Activated T-cell treated with anti-CD3 and anti-CD28 coated beads, Interleukin-2, amount 50 U/mL, for 24 hours (primary cell): ENCODE results near the gene RNASEH2C.
"Not testable (repeated sequence)": the region's sequence is repeated elsewhere in the genome, so short reads cannot be mapped to it uniquely, and the experiment has no call there.

Source experiments
- DNase-seq: peaks from one replicate; pipeline ENCODE4 v3.0.0-alpha.2; 2020
- H3K27ac Mint-ChIP-seq: 2 replicates; pipeline ENCODE4 v1.8.0; 2020; ENCODE audit warnings: mild to moderate bottlenecking, mixed read lengths
- H3K27me3 Mint-ChIP-seq: 2 replicates; pipeline ENCODE4 v1.8.0; 2020; ENCODE audit warnings: mixed read lengths
- H3K36me3 Mint-ChIP-seq: 2 replicates; pipeline ENCODE4 v1.8.0; 2020; ENCODE audit warnings: low read depth, mixed read lengths
- H3K4me1 Mint-ChIP-seq: 2 replicates; pipeline ENCODE4 v1.8.0; 2020; ENCODE audit warnings: low read depth, mixed read lengths
- H3K4me3 Mint-ChIP-seq: 2 replicates; pipeline ENCODE4 v1.8.0; 2020; ENCODE audit warnings: mild to moderate bottlenecking, moderate library complexity, mixed read lengths
- H3K9me3 Mint-ChIP-seq: 2 replicates; pipeline ENCODE4 v1.8.0; 2020; ENCODE audit warnings: mixed read lengths

RNASEH2C gene

DNA sequence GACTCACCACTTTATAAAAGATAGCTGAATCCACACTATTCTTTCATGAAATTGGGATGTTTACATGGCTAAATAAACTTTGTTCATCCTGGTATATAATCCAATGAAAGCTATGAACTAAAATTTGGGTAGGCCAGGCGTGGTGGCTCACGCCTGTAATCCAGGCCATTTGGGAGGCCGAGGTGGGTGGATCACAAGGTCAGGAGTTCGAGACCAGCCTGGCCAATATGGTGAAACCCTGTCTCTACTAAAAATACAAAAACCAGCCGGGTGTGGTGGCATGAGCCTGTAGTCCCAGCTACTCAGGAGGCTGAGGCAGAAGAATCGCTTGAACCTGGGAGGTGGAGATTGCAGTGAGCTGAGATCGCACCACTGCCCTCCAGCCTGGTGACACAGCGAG, 28.8 kb downstream of the RNASEH2C start:
- DNase-seq, H3K27ac Mint-ChIP-seq, H3K4me1 Mint-ChIP-seq, H3K9me3 Mint-ChIP-seq, H3K4me3 Mint-ChIP-seq, H3K36me3 Mint-ChIP-seq, H3K27me3 Mint-ChIP-seq: not testable (repeated sequence)

DNA sequence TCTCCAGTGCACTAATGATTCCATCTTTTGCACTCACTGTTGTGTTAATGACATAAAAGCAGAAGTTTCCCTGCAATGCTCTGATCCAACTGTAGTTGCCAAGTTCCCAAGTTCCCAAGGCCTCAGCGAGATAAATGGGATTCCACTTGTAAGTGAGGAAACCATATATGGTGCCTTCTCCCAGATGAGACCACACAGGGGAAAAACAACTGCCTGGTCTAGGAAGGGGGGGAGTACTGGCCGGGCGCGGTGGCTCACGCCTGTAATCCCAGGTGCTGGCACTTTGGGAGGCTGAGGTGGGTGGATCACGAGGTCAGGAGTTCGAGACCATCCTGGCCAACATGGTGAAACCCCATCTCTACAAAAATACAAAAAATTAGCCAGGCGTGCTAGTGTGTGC, 34.6 kb downstream of the RNASEH2C start:
- no peaks in the 10 kb centered on the region for H3K9me3 Mint-ChIP-seq
- DNase-seq: no peak
- no peak overlapping the region for H3K4me3 Mint-ChIP-seq
- H3K27me3 Mint-ChIP-seq: no peaks in the 10 kb centered on the region
- H3K4me1 Mint-ChIP-seq: no peaks in the 10 kb centered on the region
- no peaks in the 10 kb centered on the region for H3K36me3 Mint-ChIP-seq
- H3K27ac Mint-ChIP-seq: no peak overlapping the region

DNA sequence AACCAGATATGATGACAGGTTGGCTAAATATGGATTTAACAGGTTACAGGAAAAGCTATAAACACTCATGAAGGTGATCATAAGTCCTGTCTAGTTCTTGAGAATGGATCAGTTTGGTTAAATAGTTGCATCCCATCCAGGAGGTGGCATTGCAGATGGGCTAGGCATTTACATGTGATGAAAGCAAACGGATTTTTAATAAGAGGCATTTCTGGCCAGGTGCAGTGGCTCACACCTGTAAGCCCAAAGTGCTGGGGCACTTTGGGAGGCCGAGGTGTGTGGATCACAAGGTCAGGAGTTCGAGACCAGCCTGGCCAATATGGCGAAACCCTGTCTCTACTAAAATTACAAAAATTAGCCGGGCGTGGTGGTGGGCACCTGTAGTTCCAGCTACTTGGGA, 37.1 kb downstream of the RNASEH2C start:
- H3K4me3 Mint-ChIP-seq, H3K4me1 Mint-ChIP-seq, H3K27me3 Mint-ChIP-seq, H3K9me3 Mint-ChIP-seq, DNase-seq, H3K27ac Mint-ChIP-seq, H3K36me3 Mint-ChIP-seq: not testable (repeated sequence)

DNA sequence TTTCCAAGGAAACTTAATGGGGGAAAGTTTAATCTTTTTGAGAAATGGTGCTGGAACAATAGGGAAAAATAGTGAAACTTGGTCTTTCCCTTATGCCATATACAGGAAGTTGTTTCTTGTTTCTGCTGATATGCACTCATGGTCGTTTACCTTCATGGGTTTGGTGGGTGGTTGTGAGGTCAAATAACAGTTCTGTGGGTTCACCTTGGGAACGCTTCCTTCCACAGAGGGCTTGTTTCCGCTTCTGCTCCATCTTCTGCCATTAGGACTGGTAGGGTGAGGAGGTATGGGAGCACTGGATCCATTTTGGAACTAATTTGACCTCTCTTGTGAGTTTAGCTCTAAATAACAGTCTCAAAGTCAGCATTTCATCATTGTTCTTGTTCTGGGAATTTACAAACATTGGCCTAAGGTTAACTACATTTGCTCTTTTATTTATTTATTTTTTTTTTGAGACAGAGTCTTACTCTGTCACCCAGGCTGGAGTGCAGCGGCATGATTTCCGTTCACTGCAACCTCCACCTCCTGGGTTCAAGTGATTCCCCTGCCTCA, 40.3 kb downstream of the RNASEH2C start:
- Mint-ChIP-seq H3K9me3 (no peaks in the 10 kb centered on the region), H3K27me3 (no peaks in the 10 kb centered on the region)

DNA sequence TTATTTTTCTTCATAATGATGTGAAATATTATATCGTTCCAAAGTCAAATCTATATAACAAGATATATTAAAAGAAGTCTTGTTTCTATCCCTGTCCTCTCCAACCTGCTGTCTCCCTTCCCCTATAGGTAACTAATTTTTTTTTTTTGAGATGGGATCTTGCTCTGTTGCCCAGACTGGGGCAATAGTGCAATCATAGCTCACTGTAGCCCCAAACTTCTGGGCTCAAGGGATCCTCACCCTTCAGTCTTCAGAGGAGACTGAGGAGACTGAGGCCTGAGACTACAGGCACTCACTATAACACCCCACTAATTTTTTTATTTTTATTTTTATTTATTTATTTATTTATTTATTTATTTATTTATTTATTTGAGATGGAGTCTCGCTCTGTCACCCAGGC, 47.6 kb downstream of the RNASEH2C start:
- DNase-seq: no peak
- Mint-ChIP-seq H3K9me3 (no peaks in the 10 kb centered on the region), H3K4me1 (peaks cover 6% of the 10 kb centered on the region), H3K27me3 (no peaks in the 10 kb centered on the region), H3K36me3 (no peaks in the 10 kb centered on the region), H3K27ac (no peak overlapping the region), H3K4me3 (no peak overlapping the region)

More for the DNA sequence above, 40.3 kb downstream of the RNASEH2C start:
- no peak for DNase-seq
- Mint-ChIP-seq H3K36me3 (no peaks in the 10 kb centered on the region), H3K27ac (no peak overlapping the region), H3K4me3 (no peak overlapping the region), H3K4me1 (no peaks in the 10 kb centered on the region)

DNA sequence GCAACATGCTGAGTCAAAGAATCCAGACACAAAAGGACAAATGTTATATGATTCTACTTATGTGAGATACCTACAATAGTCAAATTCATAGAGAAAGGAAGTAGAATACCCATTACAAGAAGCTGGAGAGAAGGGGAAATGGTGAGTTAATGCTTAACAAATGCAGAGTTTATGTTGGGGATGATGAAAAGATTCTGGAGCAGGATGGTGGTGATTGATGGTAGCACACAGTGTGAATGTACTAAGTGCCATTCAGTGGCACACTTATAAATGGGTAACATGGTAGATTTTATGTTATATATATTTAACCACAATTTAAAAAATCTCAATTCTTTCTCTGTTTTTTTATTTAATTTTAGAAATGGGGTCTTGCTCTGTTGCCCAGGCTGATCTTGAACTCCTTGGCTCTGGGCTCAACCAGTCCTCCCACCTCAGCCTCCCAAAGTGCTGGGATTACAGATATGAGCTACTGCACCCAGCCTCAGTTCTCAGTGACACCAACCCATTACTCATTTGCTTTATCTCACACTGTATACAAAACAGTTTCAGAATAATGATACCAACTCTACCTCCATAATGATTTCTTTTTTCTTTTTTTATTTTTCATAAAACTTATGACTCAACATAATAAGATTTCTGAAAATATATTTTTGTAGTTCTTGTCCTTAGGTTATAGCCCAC, 48.3 kb downstream of the RNASEH2C start:
- DNase-seq: no peak
- Mint-ChIP-seq H3K4me3 (no peak overlapping the region), H3K27ac (no peak overlapping the region), H3K9me3 (no peaks in the 10 kb centered on the region), H3K36me3 (no peaks in the 10 kb centered on the region), H3K27me3 (no peaks in the 10 kb centered on the region), H3K4me1 (peaks cover 6% of the 10 kb centered on the region)
